Neuronal stem cell (in vitro differentiated cells): ENCODE results near the gene RPS19BP1.

Experiments used
- DNase-seq: peaks from one replicate; pipeline ENCODE4 v3.0.0-alpha.2; 2013; ENCODE audit warnings: low spot score
- H2AFZ ChIP-seq: one replicate; pipeline ENCODE4 v1.6.1; 2013; ENCODE audit warnings: mild to moderate bottlenecking, low read length, inconsistent platforms
- H2AK5ac ChIP-seq: 2 replicates; pipeline ENCODE4 v1.6.1; 2013; ENCODE audit warnings: low read depth, mild to moderate bottlenecking, inconsistent platforms, low read length, moderate library complexity, mixed read lengths
- H2BK120ac ChIP-seq: 2 replicates; pipeline ENCODE4 v1.6.1; 2013; ENCODE audit warnings: low read depth, mild to moderate bottlenecking, inconsistent platforms, low read length, moderate library complexity, mixed read lengths
- H2BK12ac ChIP-seq: one replicate; pipeline ENCODE4 v1.6.1; 2013; ENCODE audit warnings: low read length, inconsistent platforms
- H2BK15ac ChIP-seq: 2 replicates; pipeline ENCODE4 v1.6.1; 2013; ENCODE audit warnings: mild to moderate bottlenecking, low read length, inconsistent platforms, mixed read lengths
- H2BK5ac ChIP-seq: one replicate; pipeline ENCODE4 v1.6.1; 2013; ENCODE audit warnings: inconsistent platforms, mild to moderate bottlenecking, low read length, moderate library complexity
- H3K14ac ChIP-seq: one replicate; pipeline ENCODE4 v1.6.1; 2013; ENCODE audit warnings: low read length, inconsistent platforms
- H3K18ac ChIP-seq: 2 replicates; pipeline ENCODE4 v1.6.1; 2013; ENCODE audit warnings: low read length, inconsistent platforms
- H3K23ac ChIP-seq: 2 replicates; pipeline ENCODE4 v1.6.1; 2013; ENCODE audit warnings: low read depth, mild to moderate bottlenecking, mixed read lengths, low read length, inconsistent platforms; ENCODE audit not compliant: poor library complexity
- H3K27ac ChIP-seq: replicated peaks from 3 replicates; pipeline ENCODE4 v1.5.1; 2013; ENCODE audit warnings: low read length, inconsistent platforms
- H3K27me3 ChIP-seq, 3 experiments: 2 replicates each; pipeline ENCODE4 v1.6.1; 2013; ENCODE audit warnings: low read length in 3 of 3, mild to moderate bottlenecking in 2 of 3, inconsistent platforms in 1 of 3, low read depth in 1 of 3, mixed read lengths in 1 of 3, moderate library complexity in 1 of 3; ENCODE audit not compliant: control insufficient read depth in 3 of 3, insufficient read depth in 3 of 3
- H3K36me3 ChIP-seq, 2 donors: replicated peaks in 1 of 2; 2 replicates each; pipeline ENCODE4 v1.6.1; 2013; ENCODE audit warnings: low read length in 2 of 2; ENCODE audit not compliant: control insufficient read depth in 2 of 2, insufficient read depth in 2 of 2
- H3K4ac ChIP-seq: 2 replicates; pipeline ENCODE4 v1.6.1; 2013; ENCODE audit warnings: inconsistent platforms, mild to moderate bottlenecking, low read length, moderate library complexity
- H3K4me1 ChIP-seq, 2 donors: 1 replicate in 1 of 2; 2 replicates in 1 of 2; pipeline ENCODE4 v1.6.1; 2013; ENCODE audit warnings: low read length in 2 of 2, low read depth in 1 of 2; ENCODE audit not compliant: control insufficient read depth in 2 of 2, insufficient read depth in 1 of 2
- H3K4me2 ChIP-seq: one replicate; pipeline ENCODE4 v1.6.1; 2013; ENCODE audit warnings: mild to moderate bottlenecking, low read length, inconsistent platforms; ENCODE audit not compliant: insufficient read depth, poor library complexity, severe bottlenecking
- H3K4me3 ChIP-seq, 2 donors: 2 replicates each; pipeline ENCODE4 v1.5.1; 2013; ENCODE audit warnings: low read length in 2 of 2, mild to moderate bottlenecking in 2 of 2, inconsistent platforms in 1 of 2, moderate library complexity in 1 of 2
- H3K79me1 ChIP-seq: one replicate; pipeline ENCODE4 v1.6.1; 2013; ENCODE audit warnings: low read depth, mild to moderate bottlenecking, inconsistent platforms, low read length, moderate library complexity
- H3K9ac ChIP-seq: one replicate; pipeline ENCODE4 v1.6.1; 2013; ENCODE audit warnings: mild to moderate bottlenecking, low read depth, low read length, inconsistent platforms; ENCODE audit not compliant: poor library complexity
- H3K9me3 ChIP-seq, 2 donors: replicated peaks in 1 of 2; 2 replicates each; pipeline versions ENCODE3 to v1.6.1; 2013; ENCODE audit warnings: low read length in 2 of 2, mild to moderate bottlenecking in 2 of 2, inconsistent platforms in 1 of 2, low read depth in 1 of 2, mixed read lengths in 1 of 2, moderate library complexity in 1 of 2; ENCODE audit not compliant: control insufficient read depth in 2 of 2, insufficient read depth in 1 of 2
- H4K8ac ChIP-seq: one replicate; pipeline ENCODE4 v1.6.1; 2013; ENCODE audit warnings: low read depth, mild to moderate bottlenecking, inconsistent platforms, low read length, moderate library complexity
- H4K91ac ChIP-seq: one replicate; pipeline ENCODE4 v1.6.1; 2013; ENCODE audit warnings: low read length, low read depth, mild to moderate bottlenecking, inconsistent platforms; ENCODE audit not compliant: poor library complexity
- WGBS, 2 donors: extraction: QIAGEN DNeasy Blood & Tissue Kit; methylation state at CpG; one replicate each; pipeline ENCODE4 v1.1.7; 2013; ENCODE audit warnings: missing lambda C conversion rate in 2 of 2, mixed read lengths in 1 of 2; ENCODE audit not compliant: insufficient read length in 2 of 2, insufficient replicate concordance in 1 of 2; ENCODE audit errors: extremely low coverage in 2 of 2; 5-methylcytosine and 5-hydroxymethylcytosine counted together

Gene RPS19BP1

DNA sequence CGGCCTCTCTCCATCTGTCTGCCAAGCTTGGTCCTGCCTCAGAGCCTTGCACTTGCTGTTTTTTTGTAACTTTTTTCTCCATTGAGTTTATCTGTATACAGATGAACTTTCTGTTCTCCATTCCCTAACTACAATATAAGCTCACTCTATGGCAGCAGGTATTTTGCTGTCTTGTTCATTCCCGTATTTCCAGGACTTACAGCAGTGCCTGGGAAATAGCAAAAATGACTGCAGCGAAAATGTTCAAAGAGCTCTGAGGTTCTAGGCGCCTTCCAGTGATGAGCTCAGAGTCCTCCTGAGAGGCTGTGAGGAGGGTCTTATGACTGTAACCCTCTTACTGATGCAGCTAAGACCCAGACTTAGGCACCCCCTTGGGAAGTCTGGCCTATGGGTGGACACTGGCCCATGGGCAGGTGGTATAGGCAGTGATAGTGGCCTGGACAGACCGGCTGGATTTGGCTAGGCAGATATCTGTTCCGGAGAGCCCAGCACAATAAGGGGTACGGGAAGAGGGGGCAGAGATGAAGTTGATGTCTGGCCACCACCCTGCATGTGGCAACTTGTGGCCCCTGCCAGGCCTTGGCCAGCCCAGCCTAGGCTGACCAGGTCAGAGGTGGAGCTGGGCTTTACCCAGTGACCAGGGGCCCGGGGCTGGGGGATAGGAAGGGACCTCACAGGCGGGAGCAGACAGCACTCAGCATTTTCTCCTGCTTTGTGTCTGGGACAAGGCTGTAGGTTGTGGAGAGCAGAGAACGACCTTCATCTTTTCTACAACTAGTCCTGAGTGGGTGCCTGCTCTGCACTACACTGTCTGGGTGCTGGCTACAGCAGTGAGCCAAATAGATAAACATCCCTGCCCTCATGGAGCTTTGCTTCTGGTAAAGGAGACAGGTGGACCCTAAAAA, 7.5 kb downstream of the RPS19BP1 start:
- Histone ChIP-seq H3K4me1 (peaks cover 19 to 21% of the 10 kb centered on the region in 2 donors), H3K9me3 (peaks cover 0 to 4% of the 10 kb centered on the region in 2 donors), H3K4me3 (no peak overlapping the region), H3K27ac (no peak overlapping the region), H2BK120ac (no peak overlapping the region), H4K8ac (no peak overlapping the region), H2BK12ac (no peak overlapping the region), H3K18ac (no peak overlapping the region), H3K4me2 (no peak overlapping the region), H3K4ac (no peak overlapping the region), H4K91ac (no peak overlapping the region), H3K14ac (no peak overlapping the region), H3K36me3 (peaks cover 49 to 79% of the 10 kb centered on the region in 2 donors), H3K23ac (peak overlapping the region; percentile 45), H2BK15ac (no peak overlapping the region), H3K27me3 (no peaks in the 10 kb centered on the region), H2AFZ (no peak overlapping the region), H2BK5ac (no peak overlapping the region), H2AK5ac (no peak overlapping the region), H3K79me1 (peaks cover 13% of the 10 kb centered on the region), H3K9ac (no peak overlapping the region)
- DNase-seq: no peak
- no CpG with 5 or more reads among the region's 10 CpGs for WGBS, 2 donors

DNA sequence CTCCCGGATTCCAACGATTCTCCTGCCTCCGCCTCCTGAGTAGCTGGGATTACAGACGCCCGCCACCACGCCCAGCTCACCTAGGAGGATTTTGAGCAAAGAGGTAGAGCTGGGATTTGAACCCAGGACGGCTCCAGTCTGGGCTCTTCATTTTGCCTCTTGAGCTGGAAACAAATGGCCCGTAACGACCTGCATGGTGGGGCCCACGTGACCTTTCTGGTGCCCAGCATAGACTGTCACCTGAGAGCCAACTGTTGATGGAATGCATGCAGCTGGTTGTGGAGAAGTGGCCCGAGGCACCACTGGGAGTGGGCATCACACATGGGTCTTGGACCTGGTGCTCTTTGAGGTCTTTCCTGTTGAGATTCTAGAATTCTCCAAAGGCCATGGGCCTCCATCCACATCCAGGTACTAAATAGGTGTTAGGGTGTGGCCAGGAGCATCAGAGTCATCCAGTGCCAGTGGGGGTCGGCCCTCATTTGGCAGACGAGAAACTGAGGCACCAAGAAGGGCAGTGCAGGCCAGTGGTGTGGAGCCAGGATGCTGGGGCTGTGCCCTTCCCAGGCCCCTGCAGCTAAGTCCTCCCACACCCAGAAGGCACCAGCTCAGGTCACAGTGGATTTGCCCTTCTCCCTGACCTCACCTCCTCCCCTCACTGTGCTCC, 8.3 kb downstream of the RPS19BP1 start:
- peak overlapping the region in 1 of 2 donors; percentile 2 for H3K4me3 ChIP-seq
- no peak overlapping the region for H3K18ac ChIP-seq
- H2AK5ac ChIP-seq: no peak overlapping the region
- no peak overlapping the region for H3K4ac ChIP-seq
- no CpG with 5 or more reads among the region's 13 CpGs for whole genome bisulfite sequencing, 2 donors
- H3K23ac ChIP-seq: no peak overlapping the region
- H3K9ac ChIP-seq: no peak overlapping the region
- no peak overlapping the region for H4K91ac ChIP-seq
- H2AFZ ChIP-seq: no peak overlapping the region
- no peak overlapping the region for H4K8ac ChIP-seq
- peaks cover 0 to 4% of the 10 kb centered on the region in 2 donors for H3K9me3 ChIP-seq
- no peak overlapping the region for H2BK120ac ChIP-seq
- no peak overlapping the region for H3K4me2 ChIP-seq
- H3K14ac ChIP-seq: no peak overlapping the region
- peak overlapping the region; percentile 6 for H3K27ac ChIP-seq
- DNase-seq: no peak
- H3K36me3 ChIP-seq: peaks cover 43 to 71% of the 10 kb centered on the region in 2 donors
- no peaks in the 10 kb centered on the region for H3K27me3 ChIP-seq
- peaks cover 13% of the 10 kb centered on the region for H3K79me1 ChIP-seq
- H2BK12ac ChIP-seq: no peak overlapping the region
- H2BK15ac ChIP-seq: no peak overlapping the region
- H3K4me1 ChIP-seq: peaks cover 19 to 20% of the 10 kb centered on the region in 2 donors
- H2BK5ac ChIP-seq: no peak overlapping the region

GRCh38 chr22:39522567-39523300, 9.8 kb downstream of the RPS19BP1 start:
- H2AFZ ChIP-seq: no peak overlapping the region
- H3K14ac ChIP-seq: no peak overlapping the region
- H3K27ac ChIP-seq: peak overlapping the region; percentile 47
- H2AK5ac ChIP-seq: no peak overlapping the region
- no peak overlapping the region for H2BK120ac ChIP-seq
- H3K4ac ChIP-seq: no peak overlapping the region
- no peak overlapping the region for H2BK5ac ChIP-seq
- no peak overlapping the region for H3K18ac ChIP-seq
- H3K9ac ChIP-seq: peak overlapping the region; percentile 24
- DNase-seq: no peak
- peaks cover 9% of the 10 kb centered on the region for H3K79me1 ChIP-seq
- H2BK12ac ChIP-seq: no peak overlapping the region
- H3K23ac ChIP-seq: no peak overlapping the region
- peaks cover 0 to 4% of the 10 kb centered on the region in 2 donors for H3K9me3 ChIP-seq
- WGBS, 2 donors: no CpG with 5 or more reads among the region's 14 CpGs
- H3K4me1 ChIP-seq: peaks cover 24% of the 10 kb centered on the region in 2 donors
- H4K8ac ChIP-seq: no peak overlapping the region
- no peaks in the 10 kb centered on the region for H3K27me3 ChIP-seq
- peak overlapping the region; percentile 0 to 28 for H3K4me3 ChIP-seq
- no peak overlapping the region for H4K91ac ChIP-seq
- H3K36me3 ChIP-seq: peaks cover 38 to 63% of the 10 kb centered on the region in 2 donors
- peak overlapping the region; percentile 31 for H3K4me2 ChIP-seq
- H2BK15ac ChIP-seq: no peak overlapping the region
